Nucleus accumbens (tissue), 56 donors: ENCODE measurements around the gene SBNO2.
"Not testable (repeated sequence)": the region's sequence is repeated elsewhere in the genome, so short reads cannot be mapped to it uniquely, and the experiment has no call there.

Source experiments
- DNase-seq, 56 donors: peaks; one replicate each; lab custom pipeline; 2025; lab: John Stamatoyannopoulos, UW

SBNO2 gene

GRCh38 chr19:1173845-1174809 is at the start of gene SBNO2:
Gene SBNO2, minus strand, starts transcription at chr19:1174268. Its CDS starts 19,992 bp downstream, at chr19:1154276.
- DNase-seq: peak in 52 of 56 donors; percentile 16 to 87 (median 66)

DNA sequence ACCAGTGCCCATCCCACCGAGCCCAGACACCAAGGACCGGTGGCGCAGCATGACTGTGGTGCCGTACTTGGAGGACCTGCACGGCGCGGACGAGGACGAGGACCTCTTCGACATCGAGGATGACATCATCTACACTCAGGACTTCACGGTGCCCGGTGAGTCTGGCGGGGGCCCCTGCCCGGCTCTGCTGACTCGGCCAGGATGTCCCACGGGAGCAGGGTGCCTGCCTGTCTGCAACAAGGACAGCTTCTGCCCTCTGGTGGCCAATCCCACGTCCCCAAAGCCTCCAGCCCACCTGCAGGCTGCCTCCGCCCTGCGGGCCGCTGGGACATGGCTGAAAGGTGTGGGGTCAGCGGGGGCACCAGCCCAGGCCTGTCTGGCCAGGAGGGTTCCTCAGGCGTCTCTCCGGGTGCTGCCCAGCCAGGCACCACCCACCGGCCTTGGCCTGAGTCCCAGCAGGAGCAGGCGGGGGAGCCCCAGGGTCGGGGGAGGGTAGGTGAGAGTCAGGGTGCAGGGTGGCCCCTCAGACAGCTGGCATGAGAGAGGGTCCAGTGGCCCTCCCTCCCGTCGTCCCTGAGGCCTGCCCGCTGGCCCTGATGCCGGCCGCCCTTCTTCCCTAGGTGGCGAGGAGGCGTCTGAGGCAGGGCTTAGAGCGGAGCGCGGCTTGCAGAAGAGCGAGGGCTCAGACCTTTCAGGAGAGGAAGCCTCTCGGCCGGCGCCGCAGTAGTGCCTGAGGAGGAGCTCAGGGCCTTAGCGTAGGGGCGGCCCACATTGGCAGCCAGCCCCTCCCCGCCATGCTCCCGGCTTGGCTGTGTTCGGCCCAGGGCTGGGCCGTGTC is 49.2 kb upstream of the SBNO2 start:
- no peak for DNase-seq

GRCh38 chr19:1222394-1222793 is 48.3 kb upstream of the SBNO2 start:
- no peak for DNase-seq

DNA sequence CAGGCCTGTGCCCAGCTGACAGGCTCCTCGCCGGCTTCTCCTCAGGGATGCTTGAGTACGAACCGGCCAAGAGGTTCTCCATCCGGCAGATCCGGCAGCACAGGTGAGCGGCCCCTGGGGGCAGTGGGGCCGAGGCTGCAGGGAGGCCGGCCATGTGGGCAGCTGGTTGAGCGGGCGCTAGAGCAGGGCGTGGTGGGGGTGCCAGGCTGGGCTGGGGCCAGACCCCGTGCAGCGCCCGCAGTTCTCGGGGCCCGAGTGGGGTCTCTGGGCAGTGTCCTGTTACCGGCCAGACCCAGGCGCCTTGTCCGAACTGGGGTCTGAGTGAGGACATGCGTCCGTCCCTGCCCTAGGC is 47.8 kb upstream of the SBNO2 start:
- no peak for DNase-seq

DNA sequence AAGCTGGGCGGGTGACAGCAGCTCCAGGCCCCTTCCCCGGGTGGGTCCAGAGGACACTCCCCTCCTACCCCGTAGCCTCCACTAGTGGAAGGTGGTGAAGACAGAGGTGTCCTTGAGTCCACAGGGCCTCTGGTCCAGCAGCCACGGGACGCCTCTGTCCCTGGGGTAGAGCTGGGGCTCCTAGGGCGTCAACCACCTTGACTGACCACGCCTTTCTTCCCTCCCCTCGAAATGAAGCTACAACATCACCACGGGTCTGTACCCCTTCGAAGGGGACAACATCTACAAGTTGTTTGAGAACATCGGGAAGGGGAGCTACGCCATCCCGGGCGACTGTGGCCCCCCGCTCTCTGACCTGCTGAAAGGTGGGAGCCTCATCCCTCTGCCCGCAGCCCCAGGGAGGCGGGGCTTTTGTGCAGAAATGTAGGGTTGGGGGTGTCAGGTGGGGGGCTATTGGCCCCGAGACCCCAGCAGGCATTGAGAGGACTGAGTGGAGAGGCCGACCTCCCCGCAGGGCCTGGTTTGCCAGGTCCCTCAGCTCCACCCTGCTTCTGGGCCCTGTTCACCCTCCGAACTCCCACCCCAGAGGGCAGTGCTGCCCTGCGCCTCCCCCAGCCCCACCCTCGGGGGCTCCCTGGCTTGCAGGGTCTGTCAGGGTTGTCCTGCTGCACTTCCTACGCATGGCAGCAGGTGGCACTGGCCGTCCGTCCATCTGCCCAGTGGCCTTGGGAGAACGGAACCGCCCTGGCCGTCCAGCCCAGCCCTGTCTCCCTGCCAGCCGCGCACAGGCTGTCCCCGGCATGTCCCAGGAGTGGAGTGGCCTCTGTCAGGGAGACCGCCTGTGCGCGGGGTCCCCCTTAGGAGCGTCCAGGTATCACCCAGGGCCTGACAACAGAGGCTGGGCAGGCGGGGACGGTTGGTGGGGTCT is 47.2 kb upstream of the SBNO2 start:
- peak in 49 of 56 donors; percentile 11 to 79 (median 49) for DNase-seq

GRCh38 chr19:1220477-1220930 is 46.4 kb upstream of the SBNO2 start:
- DNase-seq: no peak

DNA sequence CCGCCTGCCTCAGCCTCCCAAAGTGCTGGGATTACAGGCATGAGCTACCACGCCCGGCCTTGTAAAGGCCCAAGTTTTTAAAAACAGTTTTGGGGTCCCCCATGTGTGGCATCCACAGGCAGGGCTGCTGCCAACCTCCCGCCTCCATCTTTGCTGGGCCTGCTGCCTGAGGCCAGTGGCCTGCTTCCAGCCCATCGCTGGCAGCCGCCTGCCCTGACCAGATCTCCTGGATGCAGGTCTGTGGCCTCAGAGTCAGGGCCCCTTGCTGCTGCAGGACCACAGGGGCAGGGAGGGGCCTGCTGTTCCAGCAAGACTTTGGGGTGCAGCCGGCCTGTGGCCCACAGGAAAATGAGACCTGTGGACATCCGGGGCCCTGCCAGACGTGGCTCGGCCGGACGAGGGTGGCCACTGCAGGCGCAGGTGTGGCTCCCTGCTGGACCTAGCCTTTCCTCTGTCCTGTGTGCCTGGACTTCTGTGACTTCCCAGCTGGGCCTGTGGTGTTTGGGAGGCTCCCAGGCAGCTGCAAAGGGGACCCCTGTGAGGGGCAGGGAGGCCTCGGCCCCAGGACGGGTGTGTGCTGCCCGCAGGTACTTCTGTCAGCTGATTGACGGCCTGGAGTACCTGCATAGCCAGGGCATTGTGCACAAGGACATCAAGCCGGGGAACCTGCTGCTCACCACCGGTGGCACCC is 45.9 kb upstream of the SBNO2 start:
- DNase-seq: no peak

- DNase-seq: no peak
Measured at GRCh38 chr19:1218751-1219567, 44.9 kb upstream of the SBNO2 start.

- no peak for DNase-seq
Measured at GRCh38 chr19:1217366-1217765, 43.3 kb upstream of the SBNO2 start.

DNA sequence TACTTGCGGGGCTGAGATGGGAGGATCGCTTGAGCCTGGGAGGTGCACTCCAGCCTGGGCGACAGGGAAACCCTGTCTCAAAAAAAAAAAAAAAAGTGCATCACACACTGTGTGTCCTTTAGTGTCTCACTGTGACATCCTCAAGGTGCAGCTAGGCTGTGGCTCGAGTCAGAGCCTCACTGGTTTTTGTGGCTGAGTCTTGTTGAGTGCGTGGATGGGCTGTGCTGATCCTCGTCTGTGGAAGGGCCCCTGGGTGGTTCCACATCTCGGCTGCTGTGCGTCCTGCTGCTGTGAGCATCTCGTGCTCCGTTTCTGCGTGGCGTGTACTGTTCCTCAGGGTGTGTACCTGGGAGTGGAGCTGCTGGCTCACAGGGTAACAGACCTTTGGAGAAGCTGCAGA is 42.7 kb upstream of the SBNO2 start:
- DNase-seq: no peak

DNA sequence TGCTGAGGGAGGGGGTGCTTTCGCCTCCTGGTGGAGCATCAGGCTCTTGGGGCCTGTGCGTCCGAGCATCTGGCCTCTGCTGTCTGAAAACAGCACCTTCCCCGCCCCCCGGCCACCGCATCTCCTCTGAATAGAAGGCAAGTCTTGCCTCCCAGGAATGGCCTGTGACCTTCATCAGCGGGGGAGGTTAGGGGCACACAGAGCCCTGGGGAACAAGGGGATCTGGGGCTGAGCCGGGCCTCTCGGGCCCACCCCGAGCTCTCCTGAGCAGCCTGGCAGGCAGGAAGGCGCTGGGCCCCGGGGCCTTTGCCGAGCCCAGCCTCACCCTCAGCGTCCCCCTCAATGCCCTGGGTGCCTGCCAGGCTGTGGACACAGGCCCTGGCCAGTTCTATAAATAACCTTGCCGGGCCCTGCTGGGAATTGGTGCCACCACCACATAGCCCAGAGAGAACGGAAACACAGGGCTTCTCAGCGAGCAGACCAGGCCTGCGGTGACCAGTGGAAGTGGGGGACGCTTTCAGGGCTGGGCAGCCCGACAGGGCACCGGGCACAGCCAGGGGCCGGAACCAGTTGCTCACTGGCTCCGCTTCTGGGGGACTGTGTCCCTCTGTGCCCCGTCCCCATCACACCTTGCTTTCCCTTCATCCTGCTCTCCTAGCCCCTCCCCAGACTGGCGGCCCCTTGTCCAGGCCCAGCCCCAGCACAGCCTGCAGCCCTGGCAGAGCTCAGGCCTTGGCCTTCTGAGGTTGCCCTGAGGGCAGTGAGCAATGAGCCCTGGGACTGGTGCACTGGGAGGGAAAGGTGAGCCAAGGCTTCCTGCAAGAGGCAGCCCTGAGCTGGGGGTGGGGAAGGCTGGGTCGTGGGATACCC is 41.0 kb upstream of the SBNO2 start:
- DNase-seq: peak in 43 of 56 donors; percentile 13 to 80 (median 50)

GRCh38 chr19:1214299-1214861 is 40.3 kb upstream of the SBNO2 start:
- DNase-seq: no peak

GRCh38 chr19:1213391-1214286 is 39.6 kb upstream of the SBNO2 start:
- peak in 32 of 56 donors; percentile 5 to 68 (median 34) for DNase-seq

DNA sequence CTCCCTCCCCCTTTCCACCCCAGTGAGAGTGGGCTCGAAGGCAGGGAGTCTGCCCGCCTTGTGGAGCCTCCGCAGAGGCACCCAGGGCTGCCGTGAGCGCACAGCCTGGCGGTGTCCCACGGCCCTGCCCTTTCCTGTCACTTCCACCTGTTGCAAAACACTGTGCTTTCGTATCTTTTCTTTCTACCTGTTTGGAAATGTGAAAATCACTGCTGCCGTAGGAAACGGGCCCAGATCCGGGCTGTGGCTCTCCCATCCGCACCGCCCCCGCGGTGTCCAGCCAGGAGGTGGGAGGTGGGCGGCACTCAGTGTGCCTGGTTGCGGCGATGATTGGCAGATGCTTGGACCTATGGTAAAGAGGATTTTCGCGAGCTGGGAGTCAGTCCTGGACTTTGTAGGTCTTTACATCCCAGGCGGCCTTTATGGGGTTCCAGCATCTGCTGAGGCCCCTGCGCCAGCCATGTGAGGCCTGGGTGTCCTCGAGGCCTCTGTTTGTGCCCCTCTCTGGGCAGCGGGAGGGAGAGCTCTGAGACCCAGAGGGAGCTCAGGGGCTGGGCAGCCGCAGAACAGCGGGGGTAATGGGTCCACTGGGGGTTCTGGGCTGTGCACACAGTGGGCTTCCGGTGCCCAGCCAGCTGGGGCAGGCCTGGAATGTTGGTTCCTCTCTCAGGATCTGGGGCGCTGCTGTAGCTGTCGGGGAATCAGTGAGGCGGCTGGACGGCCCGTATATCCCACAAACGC is 37.6 kb upstream of the SBNO2 start:
- DNase-seq: no peak

GRCh38 chr19:1210227-1210538 is 36.1 kb upstream of the SBNO2 start:
- DNase-seq: peak in 48 of 56 donors; percentile 12 to 82 (median 54)

DNA sequence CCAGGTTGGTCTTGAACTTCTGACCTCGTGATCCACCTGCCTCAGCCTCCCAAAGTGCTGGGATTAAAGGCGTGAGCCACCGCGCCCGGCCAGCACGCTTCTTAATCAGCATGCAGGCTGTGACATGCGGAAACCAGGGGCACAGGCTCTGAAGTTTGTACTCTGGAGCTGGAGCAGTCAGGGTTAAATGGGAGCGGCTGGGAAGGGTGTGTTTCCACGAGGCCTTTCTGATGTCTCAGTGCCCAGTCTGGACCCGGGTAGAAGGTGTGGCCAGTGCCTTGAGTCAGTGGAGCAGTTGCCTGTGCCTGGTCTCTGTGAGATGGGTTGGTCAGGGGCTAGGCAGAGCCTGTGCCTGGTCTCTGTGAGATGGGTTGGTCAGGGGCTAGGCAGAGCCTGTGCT is 34.8 kb upstream of the SBNO2 start:
- DNase-seq: not testable (repeated sequence)
